H1 (cell line): ENCODE measurements around the gene TRAPPC3. TPM values are rescaled to one million over a fixed set of nuclear protein-coding genes. Genes with fewer than 3 reads are reported as not detected.

Experiments
- CTCF ChIA-PET: fragments of 300-600 bp; sonication (Branson Sonifier 250); formaldehyde crosslinking; loops from one replicate; lab custom pipeline; 2021; ENCODE audit not compliant: partially characterized antibody; lab: Charles Lee
- POLR2A ChIA-PET: fragments of 300-600 bp; sonication (Branson Sonifier 250); formaldehyde crosslinking; loops from one replicate; lab custom pipeline; 2021; ENCODE audit warnings: inconsistent platforms; ENCODE audit not compliant: partially characterized antibody; lab: Charles Lee
- DNase-seq, 2 experiments: peaks; one replicate each; pipeline versions ENCODE4 v3.0.0 to v3.0.0-alpha.2; 2010 to 2022; ENCODE audit warnings: low spot score in 2 of 2, low read depth in 1 of 2, mixed read lengths in 1 of 2
- FAIRE-seq: peaks from 2 replicates; lab custom pipeline; 2011; peaks lifted over from hg19 to GRCh38; lab: Jason Lieb, UNC
- H2AFZ ChIP-seq: 2 replicates; pipeline ENCODE4 v1.8.1; 2012; ENCODE audit warnings: low read length, inconsistent platforms
- H2AK5ac ChIP-seq: 2 replicates; pipeline ENCODE4 v1.6.1; 2013; ENCODE audit warnings: low read depth, low read length
- H2BK120ac ChIP-seq: replicated peaks from 2 replicates; pipeline ENCODE3; 2013; ENCODE audit warnings: low read depth, low read length, inconsistent platforms
- H2BK12ac ChIP-seq: 2 replicates; pipeline ENCODE4 v1.6.1; 2013; ENCODE audit warnings: low read depth, low read length
- H2BK15ac ChIP-seq: 2 replicates; pipeline ENCODE4 v1.6.1; 2013; ENCODE audit warnings: low read length
- H2BK20ac ChIP-seq: 2 replicates; pipeline ENCODE4 v1.6.1; 2013; ENCODE audit warnings: low read length
- H2BK5ac ChIP-seq: 2 replicates; pipeline ENCODE4 v1.6.1; 2013; ENCODE audit warnings: low read depth, low read length
- H3K14ac ChIP-seq: 2 replicates; pipeline ENCODE4 v1.6.1; 2013; ENCODE audit warnings: inconsistent platforms; ENCODE audit not compliant: insufficient read length
- H3K18ac ChIP-seq: 2 replicates; pipeline ENCODE4 v1.6.1; 2013; ENCODE audit warnings: low read length; ENCODE audit errors: extremely low read depth
- H3K23ac ChIP-seq: 2 replicates; pipeline ENCODE4 v1.6.1; 2013; ENCODE audit warnings: inconsistent platforms; ENCODE audit not compliant: insufficient read length
- H3K23me2 ChIP-seq: 2 replicates; pipeline ENCODE4 v1.6.1; 2013; ENCODE audit warnings: low read depth, low read length
- H3K27ac ChIP-seq: 2 replicates; pipeline ENCODE4 v1.6.1; 2011; ENCODE audit warnings: low read depth, low read length, inconsistent platforms
- H3K27me3 ChIP-seq, 4 experiments: replicated peaks in 1 of 4; 1 replicate in 1 of 4; 2 replicates in 3 of 4; pipeline versions ENCODE4 v1.6.1 to v1.8.1; 2011 to 2013; ENCODE audit warnings: low read length in 3 of 4, mild to moderate bottlenecking in 3 of 4, inconsistent platforms in 2 of 4, mixed read lengths in 2 of 4, moderate library complexity in 1 of 4; ENCODE audit not compliant: control insufficient read depth in 3 of 4, insufficient read depth in 3 of 4; ENCODE audit errors: extremely low read depth in 1 of 4
- H3K36me3 ChIP-seq, 4 experiments: 2 replicates each; pipeline versions ENCODE4 v1.6.1 to v1.8.1; 2011 to 2013; ENCODE audit warnings: mild to moderate bottlenecking in 4 of 4, low read length in 3 of 4, moderate library complexity in 2 of 4, control low read depth in 1 of 4, inconsistent platforms in 1 of 4; ENCODE audit not compliant: insufficient read depth in 4 of 4, control insufficient read depth in 2 of 4
- H3K4ac ChIP-seq: replicated peaks from 2 replicates; pipeline ENCODE3; 2013; ENCODE audit warnings: low read length, low read depth, mixed read lengths, inconsistent platforms; ENCODE audit not compliant: insufficient read length
- H3K4me1 ChIP-seq, 4 experiments: replicated peaks in 1 of 4; 1 replicate in 1 of 4; 2 replicates in 3 of 4; pipeline versions ENCODE4 v1.6.1 to v1.8.1; 2011 to 2013; ENCODE audit warnings: low read length in 3 of 4, inconsistent platforms in 2 of 4, mixed read lengths in 1 of 4; ENCODE audit not compliant: insufficient read depth in 4 of 4, control insufficient read depth in 3 of 4
- H3K4me2 ChIP-seq, 2 experiments: 2 replicates each; pipeline versions ENCODE4 v1.6.1 to v1.8.1; 2011 to 2013; ENCODE audit warnings: low read depth in 2 of 2, low read length in 2 of 2, control low read depth in 1 of 2, inconsistent platforms in 1 of 2, mild to moderate bottlenecking in 1 of 2; ENCODE audit not compliant: insufficient read depth in 1 of 2
- H3K4me3 ChIP-seq, 4 experiments: fragments of 200-600, 300-600 bp in 1 of 4; sonication (generic), shearing (Covaris generic), sonication (Bioruptor Twin) in 1 of 4; 2 replicates each; pipeline versions ENCODE4 v1.5.1 to v1.8.1; 2011 to 2016; ENCODE audit warnings: low read length in 4 of 4, low read depth in 3 of 4, control low read depth in 2 of 4, inconsistent platforms in 2 of 4, mild to moderate bottlenecking in 2 of 4, mixed read lengths in 1 of 4, moderate library complexity in 1 of 4; ENCODE audit not compliant: insufficient read depth in 2 of 4; ENCODE audit errors: extremely low read depth in 1 of 4
- H3K56ac ChIP-seq: replicated peaks from 2 replicates; pipeline ENCODE3; 2013; ENCODE audit warnings: low read depth, mild to moderate bottlenecking, mixed read lengths, low read length, inconsistent platforms; ENCODE audit not compliant: insufficient read length
- H3K79me1 ChIP-seq: 2 replicates; pipeline ENCODE4 v1.6.1; 2013; ENCODE audit warnings: low read depth, low read length, control low read depth
- H3K79me2 ChIP-seq, 2 experiments: 2 replicates each; pipeline versions ENCODE4 v1.6.1 to v1.8.1; 2012 to 2013; ENCODE audit warnings: low read length in 2 of 2, mild to moderate bottlenecking in 2 of 2, inconsistent platforms in 1 of 2; ENCODE audit not compliant: insufficient read depth in 2 of 2, control insufficient read depth in 1 of 2
- H3K9ac ChIP-seq, 4 experiments: replicated peaks in 1 of 4; 1 replicate in 1 of 4; 2 replicates in 3 of 4; pipeline versions ENCODE4 v1.6.1 to v1.8.1; 2011 to 2013; ENCODE audit warnings: low read depth in 3 of 4, low read length in 3 of 4, control low read depth in 2 of 4, mild to moderate bottlenecking in 2 of 4, moderate library complexity in 2 of 4, inconsistent platforms in 1 of 4; ENCODE audit errors: extremely low read depth in 1 of 4
- H3K9me3 ChIP-seq, 2 experiments: 2 replicates each; pipeline versions ENCODE4 v1.6.1 to v1.8.1; 2012 to 2013; ENCODE audit warnings: mild to moderate bottlenecking in 2 of 2, moderate library complexity in 2 of 2, control low read depth in 1 of 2, inconsistent platforms in 1 of 2, low read depth in 1 of 2, low read length in 1 of 2, mixed read lengths in 1 of 2; ENCODE audit not compliant: insufficient read depth in 2 of 2
- H4K20me1 ChIP-seq, 2 experiments: replicated peaks in 1 of 2; 2 replicates each; pipeline versions ENCODE3 to v1.8.1; 2011 to 2013; ENCODE audit warnings: inconsistent platforms in 2 of 2, low read length in 2 of 2, mild to moderate bottlenecking in 1 of 2; ENCODE audit not compliant: insufficient read depth in 2 of 2, control insufficient read depth in 1 of 2
- H4K5ac ChIP-seq: 2 replicates; pipeline ENCODE4 v1.6.1; 2013; ENCODE audit warnings: low read length, low read depth, mixed read lengths, inconsistent platforms; ENCODE audit not compliant: insufficient read length
- H4K8ac ChIP-seq: 2 replicates; pipeline ENCODE4 v1.8.0; 2013; ENCODE audit warnings: mild to moderate bottlenecking, moderate library complexity, low read length, inconsistent platforms; ENCODE audit not compliant: insufficient read depth; ENCODE audit errors: extremely low read depth
- H4K91ac ChIP-seq: replicated peaks from 2 replicates; pipeline ENCODE3; 2013; ENCODE audit warnings: low read length, mixed read lengths, inconsistent platforms; ENCODE audit not compliant: insufficient read length
- CTCF ChIP-seq, 3 experiments: IDR thresholded peaks; 1 replicate in 2 of 3; 2 replicates in 1 of 3; pipeline versions ENCODE4 v1.5.1 to v1.6.1; 2011; ENCODE audit warnings: low read length in 3 of 3, mild to moderate bottlenecking in 3 of 3, inconsistent platforms in 2 of 3, low read depth in 1 of 3, moderate library complexity in 1 of 3; ENCODE audit not compliant: insufficient read depth in 1 of 3; ENCODE audit errors: control extremely low read depth in 1 of 3
- EZH2 ChIP-seq: fragments of 200-600 bp; sonication (generic); IDR thresholded peaks from 2 replicates; pipeline ENCODE4 v1.7.1; 2012; ENCODE audit warnings: low read depth, mild to moderate bottlenecking, moderate library complexity, low read length, inconsistent platforms; ENCODE audit not compliant: severe bottlenecking
- SIRT6 ChIP-seq: IDR thresholded peaks from one replicate; pipeline ENCODE4 v1.7.1; 2012; ENCODE audit warnings: low read length, inconsistent platforms
- SP1 ChIP-seq: IDR thresholded peaks from 2 replicates; pipeline ENCODE4 v1.6.1; 2011; ENCODE audit warnings: low read depth, low read length
- WGBS, 2 experiments: shearing (Covaris generic) in 1 of 2; methylation state at CpG; one replicate each; pipeline versions ENCODE4 v1.1.6 to v1.1.7; 2013 to 2015; ENCODE audit warnings: low lambda C conversion rate in 2 of 2, mixed read lengths in 2 of 2, inconsistent platforms in 1 of 2, low coverage in 1 of 2, missing lambda C conversion rate in 1 of 2; ENCODE audit not compliant: insufficient replicate concordance in 2 of 2, insufficient coverage in 1 of 2, insufficient read length in 1 of 2; ENCODE audit errors: extremely low coverage in 1 of 2, missing lambda C conversion rate in 1 of 2; 5-methylcytosine and 5-hydroxymethylcytosine counted together
- polyA plus RNA-seq, 7 experiments: library from polyadenylated mRNA; depleted of rRNA in 3 of 7; stranded (reverse) in 5 of 7; unstranded in 2 of 7; fragments of >200 nt in 5 of 7; fragments of 200-250 nt in 2 of 7; gene quantifications; 1 replicate in 5 of 7; 2 replicates in 1 of 7; 4 replicates in 1 of 7; pipeline versions ENCODE4 v1.2.1 to v1.2.3, GENCODE V29; 2011 to 2013; ENCODE audit warnings: missing spikeins in 2 of 7, mixed read lengths in 2 of 7
- total RNA-seq: library from RNA; stranded (reverse); fragmentation: NEBNext Ultra II Directional; extraction: Animal tissue kit (Norgen Biotek cat#: 25700); gene quantifications from 2 replicates; pipeline ENCODE4 v1.2.1, GENCODE V29; 2021

Gene TRAPPC3
- total and polyA plus RNA-seq, 2 of the 8 experiments (the other 6 are each of a cell fraction or from before 2014, with no cell fraction given), result 47.8 to 51.0 TPM

GRCh38 chr1:36157115-36157903 is 8.0 kb upstream of the TRAPPC3 start:
- Histone ChIP-seq H4K5ac (no peak overlapping the region), H3K79me2 (peaks cover 0 to 38% of the 10 kb centered on the region in 2 experiments; a peak in 3 of 4 replicates), H2BK20ac (no peak overlapping the region), H3K36me3 (no peaks in the 10 kb centered on the region), H4K8ac (no peak overlapping the region), H3K18ac (peak overlapping the region; percentile 32; the same call in 1 of the 2 replicates), H3K23me2 (peaks cover 11% of the 10 kb centered on the region), H3K79me1 (peaks cover 17% of the 10 kb centered on the region), H3K23ac (no peak overlapping the region), H2AK5ac (no peak overlapping the region), H3K27me3 (peaks cover 11 to 29% (median 25%) of the 10 kb centered on the region in 4 experiments), H4K91ac (no peak overlapping the region), H2BK5ac (no peak overlapping the region; the same call in 1 of the 2 replicates), H2BK15ac (peak overlapping the region; percentile 46; the same call in 1 of the 2 replicates), H3K4ac (peak overlapping the region; percentile 61), H3K9ac (no peak overlapping the region; a peak in 3 of 7 replicates), H3K9me3 (no peaks in the 10 kb centered on the region), H3K4me2 (peak overlapping the region; percentile 88 to 96), H3K4me1 (peaks cover 0 to 27% (median 16%) of the 10 kb centered on the region in 4 experiments; a peak in 6 of 7 replicates), H4K20me1 (peaks cover 0 to 13% of the 10 kb centered on the region in 2 experiments), H2AFZ (no peak overlapping the region), H3K4me3 (peak overlapping the region; percentile 64 to 96 (median 76)), H2BK12ac (peak overlapping the region; percentile 9; the same call in 1 of the 2 replicates), H3K56ac (no peak overlapping the region), H3K14ac (peak overlapping the region; percentile 21), H2BK120ac (no peak overlapping the region), H3K27ac (no peak overlapping the region)
- ChIA-PET CTCF (interaction anchor here (1.0 to 10.1 kb wide), 5 partner anchors 17 to 129 kb away, joined by 3 to 261 read pairs (median 5); no protein-coding TSS in a partner anchor), POLR2A (interaction anchor here (0.9 to 5.1 kb wide), 14 partner anchors 8 to 229 kb away, joined by 3 to 44 read pairs (median 6); partner anchors contain the start of genes EVA1B, SH3D21, THRAP3 and TRAPPC3)
- FAIRE-seq (no peak), DNase-seq (no peak)
- TF ChIP-seq SIRT6 (no peak), SP1 (peak; percentile 54; the same call in 1 of the 2 replicates), CTCF (IDR thresholded peaks at IDR 0.05; ENCODE audit: control extremely low read depth in 1 of 3, insufficient read depth in 1 of 3, low read depth in 1 of 3, low read length in 3 of 3) (no peak), EZH2 (no peak)
- 24% methylated on average over 6 of the region's 9 CpGs; no CpG with 5 or more reads in 1 of the 2 experiments for WGBS, 2 experiments
